H1 (cell line): ENCODE measurements around the gene GALNT9. TPM values are rescaled to one million over a fixed set of nuclear protein-coding genes. Genes with fewer than 3 reads are reported as not detected.

Source experiments
- CBX8 ChIP-seq: fragments of 300-800, 300-1000 bp; sonication (generic); IDR thresholded peaks from 2 replicates; pipeline ENCODE4 v1.7.1; 2016; ENCODE audit warnings: low read depth, low read length, borderline replicate concordance
- TAF1 ChIP-seq: IDR thresholded peaks from 2 replicates; pipeline ENCODE4 v1.6.1; 2011; ENCODE audit warnings: mild to moderate bottlenecking, low read depth, low read length
- TBP ChIP-seq: IDR thresholded peaks from 2 replicates; pipeline ENCODE4 v1.6.1; 2011; ENCODE audit warnings: low read depth, low read length, improper control_type of control experiment
- polyA plus RNA-seq, 7 experiments: library from polyadenylated mRNA; depleted of rRNA in 3 of 7; stranded (reverse) in 5 of 7; unstranded in 2 of 7; fragments of >200 nt in 5 of 7; fragments of 200-250 nt in 2 of 7; gene quantifications; 1 replicate in 5 of 7; 2 replicates in 1 of 7; 4 replicates in 1 of 7; pipeline versions ENCODE4 v1.2.1 to v1.2.3, GENCODE V29; 2011 to 2013; ENCODE audit warnings: missing spikeins in 2 of 7, mixed read lengths in 2 of 7
- total RNA-seq: library from RNA; stranded (reverse); fragmentation: NEBNext Ultra II Directional; extraction: Animal tissue kit (Norgen Biotek cat#: 25700); gene quantifications from 2 replicates; pipeline ENCODE4 v1.2.1, GENCODE V29; 2021

The GALNT9 gene
- total and polyA plus RNA-seq, 2 of the 8 experiments (the other 6 are each of a cell fraction or from before 2014, with no cell fraction given), result 2.0 to 3.6 TPM

GRCh38 chr12:132357623-132358186 lies 28.3 kb upstream of the GALNT9 start (continued):
- TF ChIP-seq CBX8, result no peak
- no peak for TF ChIP-seq TAF1
- no peak for TF ChIP-seq TBP
